Fibroblast of lung (primary cell): ENCODE data around the gene NEK11.

ENCODE experiments used
- EZH2 ChIP-seq: IDR thresholded peaks from 2 replicates; pipeline ENCODE4 v1.5.1; 2012; ENCODE audit warnings: low read length, control low read depth, mild to moderate bottlenecking; ENCODE audit errors: missing control alignments
- TF ChIP-seq, protein P1 (sequence below), 2 donors: IDR thresholded peaks in 1 of 2; conservative IDR thresholded peaks in 1 of 2; 1 replicate in 1 of 2; 2 replicates in 1 of 2; pipeline ENCODE4 v1.5.1; 2011 to 2012; ENCODE audit warnings: low read length in 2 of 2, control low read depth in 1 of 2, inconsistent platforms in 1 of 2, low read depth in 1 of 2, mild to moderate bottlenecking in 1 of 2

DNA sequence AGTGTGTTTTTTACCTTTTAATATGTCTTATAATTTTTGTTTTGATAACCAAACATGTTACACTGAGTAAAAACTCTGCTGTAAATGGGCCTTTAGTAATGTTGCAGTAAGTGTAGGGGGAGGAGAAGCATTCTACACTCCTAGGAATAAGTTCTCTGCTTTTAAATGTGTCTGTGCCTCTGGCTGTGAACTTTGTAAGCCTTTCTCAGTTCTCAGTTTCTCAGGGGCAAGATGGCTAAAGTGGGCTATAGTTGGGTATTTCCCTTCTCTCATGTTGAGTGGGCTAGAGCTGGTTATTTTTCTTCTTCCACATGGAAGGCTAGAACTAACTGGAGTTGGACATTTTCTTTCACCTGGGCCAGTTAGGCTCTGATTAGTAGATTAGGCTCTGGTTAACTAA is 279.6 kb downstream of the NEK11 start:
- TF ChIP-seq, protein P1, sequence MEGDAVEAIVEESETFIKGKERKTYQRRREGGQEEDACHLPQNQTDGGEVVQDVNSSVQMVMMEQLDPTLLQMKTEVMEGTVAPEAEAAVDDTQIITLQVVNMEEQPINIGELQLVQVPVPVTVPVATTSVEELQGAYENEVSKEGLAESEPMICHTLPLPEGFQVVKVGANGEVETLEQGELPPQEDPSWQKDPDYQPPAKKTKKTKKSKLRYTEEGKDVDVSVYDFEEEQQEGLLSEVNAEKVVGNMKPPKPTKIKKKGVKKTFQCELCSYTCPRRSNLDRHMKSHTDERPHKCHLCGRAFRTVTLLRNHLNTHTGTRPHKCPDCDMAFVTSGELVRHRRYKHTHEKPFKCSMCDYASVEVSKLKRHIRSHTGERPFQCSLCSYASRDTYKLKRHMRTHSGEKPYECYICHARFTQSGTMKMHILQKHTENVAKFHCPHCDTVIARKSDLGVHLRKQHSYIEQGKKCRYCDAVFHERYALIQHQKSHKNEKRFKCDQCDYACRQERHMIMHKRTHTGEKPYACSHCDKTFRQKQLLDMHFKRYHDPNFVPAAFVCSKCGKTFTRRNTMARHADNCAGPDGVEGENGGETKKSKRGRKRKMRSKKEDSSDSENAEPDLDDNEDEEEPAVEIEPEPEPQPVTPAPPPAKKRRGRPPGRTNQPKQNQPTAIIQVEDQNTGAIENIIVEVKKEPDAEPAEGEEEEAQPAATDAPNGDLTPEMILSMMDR (conservative IDR thresholded peaks at IDR 0.05 in 1 of 2, IDR thresholded peaks at IDR 0.05 in 1 of 2; ENCODE audit: low read depth in 1 of 2, low read length in 2 of 2) = no peak
- no peak for TF ChIP-seq EZH2
